Endothelial cell of umbilical vein (primary cell): ENCODE measurements around the gene KAT6B. TPM values are rescaled to one million over a fixed set of nuclear protein-coding genes. Genes with fewer than 3 reads are reported as not detected.

ENCODE experiments used
- BruUV-seq: library from RNA; stranded (reverse); fragments of 400-500 nt; replicated peaks from 2 replicates; lab custom pipeline; 2021; lab: Mats Ljungman, UMichigan
- CTCF ChIA-PET: fragments of 300-600, 350-600 bp; sonication (Branson Sonifier 250); formaldehyde crosslinking; loops from one replicate; lab custom pipeline; 2021; ENCODE audit warnings: antibody characterized with exemption, inconsistent platforms; lab: Charles Lee
- POLR2A ChIA-PET: fragments of 300-600, 350-600 bp; sonication (Branson Sonifier 250); formaldehyde crosslinking; loops from one replicate; lab custom pipeline; 2021; ENCODE audit warnings: antibody characterized with exemption, inconsistent platforms; lab: Charles Lee
- DNase-seq: peaks from one replicate; pipeline ENCODE4 v3.0.0-alpha.2; 2011; ENCODE audit warnings: low read depth, low spot score
- FAIRE-seq: peaks from 2 replicates; lab custom pipeline; 2011; peaks lifted over from hg19 to GRCh38; lab: Jason Lieb, UNC
- H2AFZ ChIP-seq: 2 replicates; pipeline ENCODE4 v1.6.0; 2012; ENCODE audit warnings: low read depth, low read length, control low read depth, inconsistent platforms
- H3K27ac ChIP-seq: 2 replicates; pipeline ENCODE4 v1.5.1; 2011; ENCODE audit warnings: low read depth, mild to moderate bottlenecking, control low read depth, low read length, moderate library complexity; ENCODE audit not compliant: insufficient read depth
- H3K27me3 ChIP-seq, 2 experiments: 2 replicates each; pipeline versions ENCODE4 v1.6.0 to v1.6.1; 2011; ENCODE audit warnings: low read length in 2 of 2, mixed read lengths in 1 of 2; ENCODE audit not compliant: control insufficient read depth in 2 of 2, insufficient read depth in 2 of 2
- H3K36me3 ChIP-seq, 2 experiments: 2 replicates in 1 of 2; 3 replicates in 1 of 2; pipeline ENCODE4 v1.5.1; 2011; ENCODE audit warnings: low read length in 2 of 2, mild to moderate bottlenecking in 1 of 2, moderate library complexity in 1 of 2; ENCODE audit not compliant: control insufficient read depth in 2 of 2, insufficient read depth in 2 of 2; ENCODE audit errors: extremely low read depth in 1 of 2
- H3K4me1 ChIP-seq: 3 replicates; pipeline ENCODE4 v1.5.1; 2011; ENCODE audit warnings: mild to moderate bottlenecking, low read length; ENCODE audit not compliant: control insufficient read depth, insufficient read depth; ENCODE audit errors: extremely low read depth
- H3K4me2 ChIP-seq: 2 replicates; pipeline ENCODE4 v1.6.1; 2011; ENCODE audit warnings: low read length, control low read depth, mixed read lengths; ENCODE audit not compliant: insufficient read depth
- H3K4me3 ChIP-seq, 3 experiments: fragments of 200-600 bp in 1 of 3; sonication (generic), shearing (Covaris generic) in 1 of 3; replicated peaks in 1 of 3; 2 replicates each; pipeline ENCODE4 v1.5.1; 2011 to 2016; ENCODE audit warnings: control low read depth in 3 of 3, low read length in 3 of 3, mild to moderate bottlenecking in 2 of 3, inconsistent platforms in 1 of 3, low read depth in 1 of 3, moderate library complexity in 1 of 3; ENCODE audit not compliant: insufficient read depth in 1 of 3
- H3K79me2 ChIP-seq: 2 replicates; pipeline ENCODE4 v1.6.0; 2012; ENCODE audit warnings: low read length, inconsistent platforms; ENCODE audit not compliant: control insufficient read depth, insufficient read depth
- H3K9ac ChIP-seq: replicated peaks from 2 replicates; pipeline ENCODE3; 2011; ENCODE audit warnings: low read length, control low read depth; ENCODE audit not compliant: insufficient read depth; ENCODE audit errors: extremely low read depth
- H3K9me1 ChIP-seq: replicated peaks from 3 replicates; pipeline ENCODE4 v1.6.0; 2011; ENCODE audit warnings: mild to moderate bottlenecking, low read length; ENCODE audit not compliant: control insufficient read depth, insufficient read depth; ENCODE audit errors: extremely low read depth
- H3K9me3 ChIP-seq: replicated peaks from 2 replicates; pipeline ENCODE4 v1.5.1; 2012; ENCODE audit warnings: low read length, inconsistent platforms; ENCODE audit not compliant: control insufficient read depth, insufficient read depth
- H4K20me1 ChIP-seq: replicated peaks from 2 replicates; pipeline ENCODE3; 2011; ENCODE audit warnings: mild to moderate bottlenecking, low read length; ENCODE audit not compliant: control insufficient read depth, insufficient read depth; ENCODE audit errors: extremely low read depth
- EZH2 ChIP-seq: IDR thresholded peaks from 2 replicates; pipeline ENCODE4 v1.6.1; 2012; ENCODE audit warnings: borderline replicate concordance, low read depth, mild to moderate bottlenecking, moderate library complexity, low read length, inconsistent platforms; ENCODE audit not compliant: severe bottlenecking
- FOS ChIP-seq: IDR thresholded peaks from 2 replicates; pipeline ENCODE4 v1.6.1; 2011; ENCODE audit warnings: mild to moderate bottlenecking, low read length, moderate library complexity, borderline replicate concordance; ENCODE audit not compliant: insufficient read depth
- GATA2 ChIP-seq: IDR thresholded peaks from 2 replicates; pipeline ENCODE4 v1.7.0; 2011; ENCODE audit warnings: low read depth, mild to moderate bottlenecking, moderate library complexity, mixed read lengths, low read length; ENCODE audit not compliant: insufficient read length, insufficient read depth
- JUN ChIP-seq: IDR thresholded peaks from 2 replicates; pipeline ENCODE4 v1.6.1; 2011; ENCODE audit warnings: borderline replicate concordance, low read depth; ENCODE audit not compliant: insufficient read length, insufficient read depth
- MAX ChIP-seq: IDR thresholded peaks from 2 replicates; pipeline ENCODE4 v1.6.1; 2011; ENCODE audit not compliant: insufficient read depth, insufficient read length
- MYC ChIP-seq: IDR thresholded peaks from one replicate; pipeline ENCODE4 v1.6.1; 2011; ENCODE audit warnings: mild to moderate bottlenecking, low read depth, low read length
- POLR2A ChIP-seq: IDR thresholded peaks from 2 replicates; pipeline ENCODE4 v1.6.1; 2012; ENCODE audit warnings: low read depth, mild to moderate bottlenecking, control low read depth, low read length
- POLR2AphosphoS5 ChIP-seq: IDR thresholded peaks from 2 replicates; pipeline ENCODE4 v1.6.1; 2012; ENCODE audit warnings: low read depth, mild to moderate bottlenecking, control low read depth, low read length, moderate library complexity; ENCODE audit not compliant: insufficient read depth
- dilution Hi-C: fragments of 300-500 bp; cut with MboI; formaldehyde crosslinking; loops from one replicate; pipeline ENCODE4 v1.15.0; 2019; ENCODE audit warnings: low sequenced_read_pairs; ENCODE audit not compliant: extremely low pct_ligation_motif_present
- intact Hi-C: fragments of 100-400 bp; cut with micrococcal nuclease; formaldehyde crosslinking; loops from one replicate; pipeline ENCODE4 v1.10.0; 2022
- polyA plus RNA-seq, 4 experiments: library from polyadenylated mRNA; depleted of rRNA in 3 of 4; stranded (reverse) in 3 of 4; unstranded in 1 of 4; fragments of >200 nt; gene quantifications; 2 replicates each; pipeline versions ENCODE4 v1.2.1 to v1.2.3, GENCODE V29; 2011 to 2012; ENCODE audit warnings: missing spikeins in 1 of 4
- total RNA-seq: library from RNA; stranded (reverse); gene quantifications from 2 replicates; pipeline ENCODE4 v1.2.3, GENCODE V29; 2021
- TF ChIP-seq, protein P1 (sequence below), 2 donors: IDR thresholded peaks; 1 replicate in 1 of 2; 2 replicates in 1 of 2; pipeline ENCODE4 v1.5.1; 2011; ENCODE audit warnings: low read length in 2 of 2, mild to moderate bottlenecking in 2 of 2, moderate library complexity in 2 of 2, control low read depth in 1 of 2, inconsistent platforms in 1 of 2, low read depth in 1 of 2; ENCODE audit not compliant: insufficient read depth in 1 of 2; ENCODE audit errors: extremely low read depth in 1 of 2

The KAT6B gene
- total and polyA plus RNA-seq, 2 donors (not counting 3 experiments of a cell fraction or from before 2014, with no cell fraction given), result 4.5 to 17.0 TPM

DNA sequence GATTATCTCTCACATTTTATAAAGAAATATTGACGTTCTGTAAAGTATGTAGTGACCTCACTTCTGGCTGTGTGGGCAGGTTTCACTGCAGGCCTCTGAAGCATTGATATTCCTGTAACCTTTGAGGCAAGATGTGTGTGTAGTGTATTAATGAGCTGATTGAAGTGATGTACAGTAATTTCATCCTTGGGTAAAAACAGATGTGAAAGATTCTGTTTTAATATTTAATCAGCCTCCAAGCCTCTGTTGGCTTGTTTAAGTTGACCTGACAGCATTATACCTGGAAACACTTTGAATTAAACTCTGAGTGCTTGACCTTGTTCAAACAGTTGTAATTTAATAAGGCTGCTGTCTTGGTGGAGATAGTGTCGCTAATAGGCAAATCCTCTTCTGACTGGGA is 74.9 kb downstream of the KAT6B start:
- Histone ChIP-seq H3K4me1 (peaks cover 9% of the 10 kb centered on the region), H3K9ac (no peak overlapping the region), H3K36me3 (no peaks in the 10 kb centered on the region), H3K27ac (no peak overlapping the region), H2AFZ (no peak overlapping the region), H3K27me3 (no peaks in the 10 kb centered on the region), H3K79me2 (no peaks in the 10 kb centered on the region), H3K9me1 (no peaks in the 10 kb centered on the region), H3K4me3 (no peak overlapping the region), H4K20me1 (no peaks in the 10 kb centered on the region), H3K4me2 (no peak overlapping the region), H3K9me3 (no peaks in the 10 kb centered on the region)
- CTCF ChIA-PET, result interaction anchor here (1.6 kb wide), 1 partner anchor 13 kb away, joined by 7 read pairs; no protein-coding TSS in a partner anchor
- POLR2A ChIA-PET, result no interaction called here
- DNase-seq, result no peak
- BruUV-seq, result no TSS peak
- dilution Hi-C loops (no loop called here), intact Hi-C loops (no loop called here)
- no peak for FAIRE-seq
- no peak for TF ChIP-seq FOS
- TF ChIP-seq GATA2, result no peak
- TF ChIP-seq POLR2AphosphoS5, result no peak

- Histone ChIP-seq H3K4me3 (no peak overlapping the region), H3K9me1 (no peaks in the 10 kb centered on the region), H3K36me3 (no peaks in the 10 kb centered on the region), H3K4me2 (no peak overlapping the region), H3K4me1 (peaks cover 2% of the 10 kb centered on the region), H4K20me1 (no peaks in the 10 kb centered on the region), H3K79me2 (no peaks in the 10 kb centered on the region), H3K27ac (no peak overlapping the region), H2AFZ (no peak overlapping the region), H3K9ac (no peak overlapping the region), H3K9me3 (no peaks in the 10 kb centered on the region), H3K27me3 (no peaks in the 10 kb centered on the region)
- intact Hi-C loops, result no loop called here
- ChIA-PET CTCF (interaction anchor here (1.6 kb wide), 1 partner anchor 13 kb away, joined by 7 read pairs; no protein-coding TSS in a partner anchor), POLR2A (no interaction called here)
- dilution Hi-C loops, result no loop called here
- no TSS peak for BruUV-seq
- no peak for FAIRE-seq
- no peak for DNase-seq
- TF ChIP-seq, protein P1, sequence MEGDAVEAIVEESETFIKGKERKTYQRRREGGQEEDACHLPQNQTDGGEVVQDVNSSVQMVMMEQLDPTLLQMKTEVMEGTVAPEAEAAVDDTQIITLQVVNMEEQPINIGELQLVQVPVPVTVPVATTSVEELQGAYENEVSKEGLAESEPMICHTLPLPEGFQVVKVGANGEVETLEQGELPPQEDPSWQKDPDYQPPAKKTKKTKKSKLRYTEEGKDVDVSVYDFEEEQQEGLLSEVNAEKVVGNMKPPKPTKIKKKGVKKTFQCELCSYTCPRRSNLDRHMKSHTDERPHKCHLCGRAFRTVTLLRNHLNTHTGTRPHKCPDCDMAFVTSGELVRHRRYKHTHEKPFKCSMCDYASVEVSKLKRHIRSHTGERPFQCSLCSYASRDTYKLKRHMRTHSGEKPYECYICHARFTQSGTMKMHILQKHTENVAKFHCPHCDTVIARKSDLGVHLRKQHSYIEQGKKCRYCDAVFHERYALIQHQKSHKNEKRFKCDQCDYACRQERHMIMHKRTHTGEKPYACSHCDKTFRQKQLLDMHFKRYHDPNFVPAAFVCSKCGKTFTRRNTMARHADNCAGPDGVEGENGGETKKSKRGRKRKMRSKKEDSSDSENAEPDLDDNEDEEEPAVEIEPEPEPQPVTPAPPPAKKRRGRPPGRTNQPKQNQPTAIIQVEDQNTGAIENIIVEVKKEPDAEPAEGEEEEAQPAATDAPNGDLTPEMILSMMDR (IDR thresholded peaks at IDR 0.05; ENCODE audit: extremely low read depth in 1 of 2, insufficient read depth in 1 of 2, low read depth in 1 of 2, low read length in 2 of 2), result no peak
- no peak for TF ChIP-seq JUN
- no peak for TF ChIP-seq EZH2
- TF ChIP-seq FOS, result no peak
- TF ChIP-seq POLR2AphosphoS5, result no peak
- no peak for TF ChIP-seq MAX
- TF ChIP-seq GATA2, result no peak
- no peak for TF ChIP-seq POLR2A
- no peak for TF ChIP-seq MYC
Measured at GRCh38 chr10:74901867-74902450, 75.6 kb downstream of the KAT6B start.
